Measurements from ENCODE around the gene TAS2R5. TPM values are rescaled to one million over a fixed set of nuclear protein-coding genes. Genes with fewer than 3 reads are reported as not detected.
A peak's percentile ranks its signal among the peaks of the same experiment; 100 is the strongest.
"Not testable (repeated sequence)": the region's sequence is repeated elsewhere in the genome, so short reads cannot be mapped to it uniquely, and the experiment has no call there.

Gene TAS2R5
- total RNA-seq, 1 experiment from 2014 or later, result 0.90 TPM

DNA sequence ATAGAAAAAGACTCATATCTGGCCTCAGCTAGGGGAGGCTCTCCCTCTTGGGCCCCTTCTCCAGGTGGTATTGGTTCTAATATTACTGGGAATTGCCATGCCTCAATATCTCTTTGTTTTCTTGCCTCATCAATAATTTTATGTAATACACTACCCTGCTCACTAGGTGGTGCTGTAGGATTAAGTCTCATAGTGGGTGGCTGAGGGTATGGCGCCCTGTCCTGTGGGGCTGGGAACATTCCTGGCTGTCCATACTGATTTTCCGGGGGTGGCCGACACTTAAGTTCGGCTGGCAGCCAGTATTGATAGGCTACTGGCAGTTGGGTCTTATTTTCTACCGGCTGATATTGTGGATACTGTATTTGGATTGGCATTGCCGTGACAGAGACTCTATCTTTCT is 35.1 kb upstream of the TAS2R5 start (continued):
- TF ChIP-seq, protein P1, sequence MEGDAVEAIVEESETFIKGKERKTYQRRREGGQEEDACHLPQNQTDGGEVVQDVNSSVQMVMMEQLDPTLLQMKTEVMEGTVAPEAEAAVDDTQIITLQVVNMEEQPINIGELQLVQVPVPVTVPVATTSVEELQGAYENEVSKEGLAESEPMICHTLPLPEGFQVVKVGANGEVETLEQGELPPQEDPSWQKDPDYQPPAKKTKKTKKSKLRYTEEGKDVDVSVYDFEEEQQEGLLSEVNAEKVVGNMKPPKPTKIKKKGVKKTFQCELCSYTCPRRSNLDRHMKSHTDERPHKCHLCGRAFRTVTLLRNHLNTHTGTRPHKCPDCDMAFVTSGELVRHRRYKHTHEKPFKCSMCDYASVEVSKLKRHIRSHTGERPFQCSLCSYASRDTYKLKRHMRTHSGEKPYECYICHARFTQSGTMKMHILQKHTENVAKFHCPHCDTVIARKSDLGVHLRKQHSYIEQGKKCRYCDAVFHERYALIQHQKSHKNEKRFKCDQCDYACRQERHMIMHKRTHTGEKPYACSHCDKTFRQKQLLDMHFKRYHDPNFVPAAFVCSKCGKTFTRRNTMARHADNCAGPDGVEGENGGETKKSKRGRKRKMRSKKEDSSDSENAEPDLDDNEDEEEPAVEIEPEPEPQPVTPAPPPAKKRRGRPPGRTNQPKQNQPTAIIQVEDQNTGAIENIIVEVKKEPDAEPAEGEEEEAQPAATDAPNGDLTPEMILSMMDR (IDR thresholded peaks at IDR 0.05), result peak; percentile 47

DNA sequence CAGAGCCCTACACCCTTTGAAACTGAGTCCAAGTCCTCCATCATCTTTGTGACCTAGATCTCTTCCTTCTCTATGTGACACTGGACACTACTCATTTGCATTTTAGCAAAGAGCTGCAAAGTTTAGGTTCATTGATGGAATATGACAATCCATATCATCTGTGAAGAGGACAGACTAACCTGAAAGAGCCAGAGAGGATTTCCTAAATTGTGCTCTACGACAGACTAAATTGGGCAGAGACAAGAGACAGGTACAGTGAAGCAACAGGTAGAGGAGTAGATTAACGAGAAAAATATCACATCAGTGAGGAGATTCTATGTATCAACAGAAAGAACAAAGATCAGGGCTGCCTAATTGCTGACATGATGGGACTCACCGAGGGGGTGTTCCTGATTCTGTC is 26.2 kb upstream of the TAS2R5 start, which contains the start of gene TAS2R3:
Gene TAS2R3 (plus strand): TSS at position 301 of the 400 bp plus-strand sequence. CDS start 62 bp downstream, at position 363.
- Mint-ChIP-seq H3K4me3 (no peak within 1 kb of the TSS), H3K9me3 (peaks cover 7% of the 10 kb centered on the region; the same call in 1 of the 2 replicates), H3K36me3 (peaks cover 31% of the 10 kb centered on the region), H3K4me1 (peaks cover 3% of the 10 kb centered on the region), H3K27ac (no peak within 1 kb of the TSS), H3K27me3 (ENCODE audit: low read depth) (no peaks in the 10 kb centered on the region)
- TF ChIP-seq ZNF416 (CRISPR knock-in tag; IDR thresholded peaks at IDR 0.05), result no peak
- TF ChIP-seq NFATC4 (CRISPR knock-in tag; IDR thresholded peaks at IDR 0.05), result no peak
- TF ChIP-seq SOX15 (CRISPR knock-in tag; IDR thresholded peaks at IDR 0.05), result no peak
- TF ChIP-seq, protein P2, sequence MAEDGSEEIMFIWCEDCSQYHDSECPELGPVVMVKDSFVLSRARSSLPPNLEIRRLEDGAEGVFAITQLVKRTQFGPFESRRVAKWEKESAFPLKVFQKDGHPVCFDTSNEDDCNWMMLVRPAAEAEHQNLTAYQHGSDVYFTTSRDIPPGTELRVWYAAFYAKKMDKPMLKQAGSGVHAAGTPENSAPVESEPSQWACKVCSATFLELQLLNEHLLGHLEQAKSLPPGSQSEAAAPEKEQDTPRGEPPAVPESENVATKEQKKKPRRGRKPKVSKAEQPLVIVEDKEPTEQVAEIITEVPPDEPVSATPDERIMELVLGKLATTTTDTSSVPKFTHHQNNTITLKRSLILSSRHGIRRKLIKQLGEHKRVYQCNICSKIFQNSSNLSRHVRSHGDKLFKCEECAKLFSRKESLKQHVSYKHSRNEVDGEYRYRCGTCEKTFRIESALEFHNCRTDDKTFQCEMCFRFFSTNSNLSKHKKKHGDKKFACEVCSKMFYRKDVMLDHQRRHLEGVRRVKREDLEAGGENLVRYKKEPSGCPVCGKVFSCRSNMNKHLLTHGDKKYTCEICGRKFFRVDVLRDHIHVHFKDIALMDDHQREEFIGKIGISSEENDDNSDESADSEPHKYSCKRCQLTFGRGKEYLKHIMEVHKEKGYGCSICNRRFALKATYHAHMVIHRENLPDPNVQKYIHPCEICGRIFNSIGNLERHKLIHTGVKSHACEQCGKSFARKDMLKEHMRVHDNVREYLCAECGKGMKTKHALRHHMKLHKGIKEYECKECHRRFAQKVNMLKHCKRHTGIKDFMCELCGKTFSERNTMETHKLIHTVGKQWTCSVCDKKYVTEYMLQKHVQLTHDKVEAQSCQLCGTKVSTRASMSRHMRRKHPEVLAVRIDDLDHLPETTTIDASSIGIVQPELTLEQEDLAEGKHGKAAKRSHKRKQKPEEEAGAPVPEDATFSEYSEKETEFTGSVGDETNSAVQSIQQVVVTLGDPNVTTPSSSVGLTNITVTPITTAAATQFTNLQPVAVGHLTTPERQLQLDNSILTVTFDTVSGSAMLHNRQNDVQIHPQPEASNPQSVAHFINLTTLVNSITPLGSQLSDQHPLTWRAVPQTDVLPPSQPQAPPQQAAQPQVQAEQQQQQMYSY (CRISPR knock-in tag; IDR thresholded peaks at IDR 0.05), result no peak
- TF ChIP-seq EMX1 (CRISPR knock-in tag; IDR thresholded peaks at IDR 0.05), result no peak
- TF ChIP-seq NR1H2 (CRISPR knock-in tag; IDR thresholded peaks at IDR 0.05), result no peak
- no peak for ATAC-seq
- DNase-seq (ENCODE audit: low spot score), result no peak
- ChIA-PET POLR2A (no interaction called here), CTCF (interaction anchor here (0.8 kb wide), 1 partner anchor 26 kb away, joined by 3 read pairs; the partner anchor contains the start of gene SSBP1)

DNA sequence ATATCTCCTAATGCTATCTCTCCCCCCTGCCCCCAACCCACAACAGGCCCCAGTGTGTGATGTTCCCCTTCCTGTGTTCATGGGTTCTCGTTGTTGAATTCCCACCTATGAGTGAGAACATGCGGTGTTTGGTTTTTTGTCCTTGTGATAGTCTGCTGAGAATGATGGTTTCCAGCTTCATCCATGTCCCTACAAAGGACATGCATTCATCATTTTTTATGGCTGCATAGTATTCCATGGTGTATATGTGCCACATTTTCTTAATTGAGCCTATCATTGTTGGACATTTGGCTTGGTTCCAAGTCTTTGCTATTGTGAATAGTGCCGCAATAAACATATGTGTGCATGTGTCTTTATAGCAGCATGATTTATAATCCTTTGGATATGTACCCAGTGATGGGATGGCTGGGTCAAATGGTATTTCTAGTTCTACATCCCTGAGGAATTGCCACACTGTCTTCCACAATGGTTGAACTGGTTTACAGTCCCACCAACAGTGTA is 19.9 kb upstream of the TAS2R5 start:
- POLR2A ChIA-PET; ATAC-seq; H3K27ac Mint-ChIP-seq; H3K4me3 Mint-ChIP-seq; DNase-seq (ENCODE audit: low spot score); H3K4me1 Mint-ChIP-seq; CTCF ChIA-PET; H3K27me3 Mint-ChIP-seq (ENCODE audit: low read depth): not testable (repeated sequence)
- peaks cover 23% of the 10 kb centered on the region for H3K9me3 Mint-ChIP-seq
- H3K36me3 Mint-ChIP-seq, result peaks cover 28% of the 10 kb centered on the region

DNA sequence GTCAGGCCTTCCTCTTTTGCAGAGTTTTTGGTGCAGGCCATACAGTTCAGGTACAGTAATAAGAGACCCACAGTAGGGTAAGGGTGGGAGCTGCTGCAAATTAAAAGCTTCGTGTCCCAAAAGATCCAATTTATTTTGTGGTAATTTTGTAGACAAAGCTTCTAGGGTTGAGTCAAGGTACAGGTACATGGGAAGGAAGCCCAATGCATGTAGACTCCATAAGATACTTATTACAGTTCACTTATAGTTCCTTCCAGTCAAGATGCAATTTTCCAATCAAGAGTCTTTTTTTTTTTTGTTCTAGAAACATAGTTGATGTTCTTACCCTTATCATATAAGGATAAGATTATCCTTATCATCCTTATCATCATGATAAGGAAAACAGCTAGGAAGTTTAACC is 13.6 kb upstream of the TAS2R5 start, which contains the start of gene TAS2R4:
Gene TAS2R4 (plus strand): TSS at position 301 of the 400 bp plus-strand sequence. CDS start 1,815 bp downstream, outside the sequence.
- H3K27me3 Mint-ChIP-seq (ENCODE audit: low read depth), result 0 out of 2 replicates have a peak, but pooled peaks cover 2% of the 10 kb centered on the region
- ChIA-PET CTCF (interaction anchor here (1.4 kb wide), 1 partner anchor 9 kb away, joined by 5 read pairs; no protein-coding TSS in a partner anchor), POLR2A (no interaction called here)
- no peak within 1 kb of the TSS for H3K4me3 Mint-ChIP-seq
- no peak for TF ChIP-seq ETV6 (CRISPR knock-in tag; IDR thresholded peaks at IDR 0.05)
- TF ChIP-seq NR2C2 (CRISPR knock-in tag; IDR thresholded peaks at IDR 0.05), result no peak
- TF ChIP-seq ZBTB21 (CRISPR knock-in tag; IDR thresholded peaks at IDR 0.05; ENCODE audit: borderline replicate concordance), result no peak
- no peak for TF ChIP-seq TCF7 (CRISPR knock-in tag; IDR thresholded peaks at IDR 0.05; ENCODE audit: low read depth)
- TF ChIP-seq, protein P3, sequence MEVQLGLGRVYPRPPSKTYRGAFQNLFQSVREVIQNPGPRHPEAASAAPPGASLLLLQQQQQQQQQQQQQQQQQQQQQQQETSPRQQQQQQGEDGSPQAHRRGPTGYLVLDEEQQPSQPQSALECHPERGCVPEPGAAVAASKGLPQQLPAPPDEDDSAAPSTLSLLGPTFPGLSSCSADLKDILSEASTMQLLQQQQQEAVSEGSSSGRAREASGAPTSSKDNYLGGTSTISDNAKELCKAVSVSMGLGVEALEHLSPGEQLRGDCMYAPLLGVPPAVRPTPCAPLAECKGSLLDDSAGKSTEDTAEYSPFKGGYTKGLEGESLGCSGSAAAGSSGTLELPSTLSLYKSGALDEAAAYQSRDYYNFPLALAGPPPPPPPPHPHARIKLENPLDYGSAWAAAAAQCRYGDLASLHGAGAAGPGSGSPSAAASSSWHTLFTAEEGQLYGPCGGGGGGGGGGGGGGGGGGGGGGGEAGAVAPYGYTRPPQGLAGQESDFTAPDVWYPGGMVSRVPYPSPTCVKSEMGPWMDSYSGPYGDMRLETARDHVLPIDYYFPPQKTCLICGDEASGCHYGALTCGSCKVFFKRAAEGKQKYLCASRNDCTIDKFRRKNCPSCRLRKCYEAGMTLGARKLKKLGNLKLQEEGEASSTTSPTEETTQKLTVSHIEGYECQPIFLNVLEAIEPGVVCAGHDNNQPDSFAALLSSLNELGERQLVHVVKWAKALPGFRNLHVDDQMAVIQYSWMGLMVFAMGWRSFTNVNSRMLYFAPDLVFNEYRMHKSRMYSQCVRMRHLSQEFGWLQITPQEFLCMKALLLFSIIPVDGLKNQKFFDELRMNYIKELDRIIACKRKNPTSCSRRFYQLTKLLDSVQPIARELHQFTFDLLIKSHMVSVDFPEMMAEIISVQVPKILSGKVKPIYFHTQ (CRISPR knock-in tag; IDR thresholded peaks at IDR 0.05), result no peak
- TF ChIP-seq, protein P4, sequence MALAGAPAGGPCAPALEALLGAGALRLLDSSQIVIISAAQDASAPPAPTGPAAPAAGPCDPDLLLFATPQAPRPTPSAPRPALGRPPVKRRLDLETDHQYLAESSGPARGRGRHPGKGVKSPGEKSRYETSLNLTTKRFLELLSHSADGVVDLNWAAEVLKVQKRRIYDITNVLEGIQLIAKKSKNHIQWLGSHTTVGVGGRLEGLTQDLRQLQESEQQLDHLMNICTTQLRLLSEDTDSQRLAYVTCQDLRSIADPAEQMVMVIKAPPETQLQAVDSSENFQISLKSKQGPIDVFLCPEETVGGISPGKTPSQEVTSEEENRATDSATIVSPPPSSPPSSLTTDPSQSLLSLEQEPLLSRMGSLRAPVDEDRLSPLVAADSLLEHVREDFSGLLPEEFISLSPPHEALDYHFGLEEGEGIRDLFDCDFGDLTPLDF (CRISPR knock-in tag; IDR thresholded peaks at IDR 0.05), result no peak
- TF ChIP-seq, protein P5, sequence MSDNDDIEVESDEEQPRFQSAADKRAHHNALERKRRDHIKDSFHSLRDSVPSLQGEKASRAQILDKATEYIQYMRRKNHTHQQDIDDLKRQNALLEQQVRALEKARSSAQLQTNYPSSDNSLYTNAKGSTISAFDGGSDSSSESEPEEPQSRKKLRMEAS (CRISPR knock-in tag; IDR thresholded peaks at IDR 0.05), result no peak
- no peak for TF ChIP-seq RELA (CRISPR knock-in tag; IDR thresholded peaks at IDR 0.05; ENCODE audit: borderline replicate concordance)
- TF ChIP-seq, protein P2 (CRISPR knock-in tag; IDR thresholded peaks at IDR 0.05), result no peak
- TF ChIP-seq NR1H2 (CRISPR knock-in tag; IDR thresholded peaks at IDR 0.05), result no peak
- H3K36me3 Mint-ChIP-seq, result peaks cover 66% of the 10 kb centered on the region
- ATAC-seq (no peak), DNase-seq (ENCODE audit: low spot score) (no peak)
- H3K27ac Mint-ChIP-seq, result no peak within 1 kb of the TSS
- H3K4me1 Mint-ChIP-seq, result no peaks in the 10 kb centered on the region
- H3K9me3 Mint-ChIP-seq, result peaks cover 41% of the 10 kb centered on the region

All from WTC11 (cell line).